ENCODE measurements around the gene ENTR1.

GRCh38 chr9:136448655-136449054, 38.2 kb upstream of the ENTR1 start:
- TF ChIP-seq NR2C2 (IDR thresholded peaks at IDR 0.05; ENCODE audit: borderline replicate concordance, control insufficient read depth, insufficient read length, low read depth) = no peak
- TF ChIP-seq GABPA (IDR thresholded peaks at IDR 0.05; ENCODE audit: low read depth) = no peak
- TF ChIP-seq REST (IDR thresholded peaks at IDR 0.05; ENCODE audit: low read depth, low read length) = no peak
- TF ChIP-seq, protein P1, sequence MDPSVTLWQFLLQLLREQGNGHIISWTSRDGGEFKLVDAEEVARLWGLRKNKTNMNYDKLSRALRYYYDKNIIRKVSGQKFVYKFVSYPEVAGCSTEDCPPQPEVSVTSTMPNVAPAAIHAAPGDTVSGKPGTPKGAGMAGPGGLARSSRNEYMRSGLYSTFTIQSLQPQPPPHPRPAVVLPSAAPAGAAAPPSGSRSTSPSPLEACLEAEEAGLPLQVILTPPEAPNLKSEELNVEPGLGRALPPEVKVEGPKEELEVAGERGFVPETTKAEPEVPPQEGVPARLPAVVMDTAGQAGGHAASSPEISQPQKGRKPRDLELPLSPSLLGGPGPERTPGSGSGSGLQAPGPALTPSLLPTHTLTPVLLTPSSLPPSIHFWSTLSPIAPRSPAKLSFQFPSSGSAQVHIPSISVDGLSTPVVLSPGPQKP (IDR thresholded peaks at IDR 0.05; ENCODE audit: low read depth, low read length) = no peak
- TF ChIP-seq, protein P2, sequence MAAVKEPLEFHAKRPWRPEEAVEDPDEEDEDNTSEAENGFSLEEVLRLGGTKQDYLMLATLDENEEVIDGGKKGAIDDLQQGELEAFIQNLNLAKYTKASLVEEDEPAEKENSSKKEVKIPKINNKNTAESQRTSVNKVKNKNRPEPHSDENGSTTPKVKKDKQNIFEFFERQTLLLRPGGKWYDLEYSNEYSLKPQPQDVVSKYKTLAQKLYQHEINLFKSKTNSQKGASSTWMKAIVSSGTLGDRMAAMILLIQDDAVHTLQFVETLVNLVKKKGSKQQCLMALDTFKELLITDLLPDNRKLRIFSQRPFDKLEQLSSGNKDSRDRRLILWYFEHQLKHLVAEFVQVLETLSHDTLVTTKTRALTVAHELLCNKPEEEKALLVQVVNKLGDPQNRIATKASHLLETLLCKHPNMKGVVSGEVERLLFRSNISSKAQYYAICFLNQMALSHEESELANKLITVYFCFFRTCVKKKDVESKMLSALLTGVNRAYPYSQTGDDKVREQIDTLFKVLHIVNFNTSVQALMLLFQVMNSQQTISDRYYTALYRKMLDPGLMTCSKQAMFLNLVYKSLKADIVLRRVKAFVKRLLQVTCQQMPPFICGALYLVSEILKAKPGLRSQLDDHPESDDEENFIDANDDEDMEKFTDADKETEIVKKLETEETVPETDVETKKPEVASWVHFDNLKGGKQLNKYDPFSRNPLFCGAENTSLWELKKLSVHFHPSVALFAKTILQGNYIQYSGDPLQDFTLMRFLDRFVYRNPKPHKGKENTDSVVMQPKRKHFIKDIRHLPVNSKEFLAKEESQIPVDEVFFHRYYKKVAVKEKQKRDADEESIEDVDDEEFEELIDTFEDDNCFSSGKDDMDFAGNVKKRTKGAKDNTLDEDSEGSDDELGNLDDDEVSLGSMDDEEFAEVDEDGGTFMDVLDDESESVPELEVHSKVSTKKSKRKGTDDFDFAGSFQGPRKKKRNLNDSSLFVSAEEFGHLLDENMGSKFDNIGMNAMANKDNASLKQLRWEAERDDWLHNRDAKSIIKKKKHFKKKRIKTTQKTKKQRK (IDR thresholded peaks at IDR 0.05; ENCODE audit: low read depth, low read length) = no peak
- TF ChIP-seq PBX3 (IDR thresholded peaks at IDR 0.05; ENCODE audit: insufficient replicate concordance, low read depth, low read length) = no peak
- TF ChIP-seq CTCF (IDR thresholded peaks at IDR 0.05 in 2 of 3, conservative IDR thresholded peaks at IDR 0.05 in 1 of 3; ENCODE audit: control insufficient read depth in 2 of 3, extremely low read depth in 1 of 3, insufficient read depth in 1 of 3, low read depth in 3 of 3, low read length in 3 of 3) = no peak
- no peak for TF ChIP-seq SIN3A (IDR thresholded peaks at IDR 0.05; ENCODE audit: low read depth, low read length)
- TF ChIP-seq POLR2AphosphoS5 (IDR thresholded peaks at IDR 0.05; ENCODE audit: low read length) = no peak

Measured in GM12878 (cell line).